HL-60 (cell line): ENCODE data around the gene CCDC102A.

ENCODE experiments used
- CTCF ChIP-seq: IDR thresholded peaks from one replicate; pipeline ENCODE4 v1.5.1; 2011; ENCODE audit warnings: low read length, control low read depth, inconsistent platforms; ENCODE audit not compliant: insufficient read depth
- GABPA ChIP-seq: IDR thresholded peaks from 2 replicates; pipeline ENCODE4 v1.6.1; 2012; ENCODE audit warnings: low read depth
- POLR2AphosphoS5 ChIP-seq: IDR thresholded peaks from 2 replicates; pipeline ENCODE4 v1.6.1; 2012; ENCODE audit warnings: low read depth
- REST ChIP-seq: IDR thresholded peaks from 2 replicates; pipeline ENCODE4 v1.6.1; 2012; ENCODE audit warnings: low read depth; ENCODE audit not compliant: insufficient replicate concordance

GRCh38 chr16:57563761-57564160, 27.4 kb upstream of the CCDC102A start:
- TF ChIP-seq CTCF (no peak), POLR2AphosphoS5 (no peak), REST (no peak), GABPA (no peak)
